ENCODE results near the gene PDZD7. TPM values are rescaled to one million over a fixed set of nuclear protein-coding genes. Genes with fewer than 3 reads are reported as not detected.

The PDZD7 gene
- total RNA-seq, 2 experiments from 2014 or later, result 1.7 to 3.1 TPM

- DNase-seq, result no peak
- Mint-ChIP-seq H3K4me1 (ENCODE audit: low read depth) (peaks cover 19% of the 10 kb centered on the region), H3K27me3 (no peaks in the 10 kb centered on the region), H3K36me3 (ENCODE audit: low read depth) (peaks cover 48% of the 10 kb centered on the region), H3K9me3 (no peaks in the 10 kb centered on the region), H3K4me3 (peak overlapping the region; percentile 95), H3K27ac (peak overlapping the region; percentile 97)
- TF ChIP-seq, protein P1, sequence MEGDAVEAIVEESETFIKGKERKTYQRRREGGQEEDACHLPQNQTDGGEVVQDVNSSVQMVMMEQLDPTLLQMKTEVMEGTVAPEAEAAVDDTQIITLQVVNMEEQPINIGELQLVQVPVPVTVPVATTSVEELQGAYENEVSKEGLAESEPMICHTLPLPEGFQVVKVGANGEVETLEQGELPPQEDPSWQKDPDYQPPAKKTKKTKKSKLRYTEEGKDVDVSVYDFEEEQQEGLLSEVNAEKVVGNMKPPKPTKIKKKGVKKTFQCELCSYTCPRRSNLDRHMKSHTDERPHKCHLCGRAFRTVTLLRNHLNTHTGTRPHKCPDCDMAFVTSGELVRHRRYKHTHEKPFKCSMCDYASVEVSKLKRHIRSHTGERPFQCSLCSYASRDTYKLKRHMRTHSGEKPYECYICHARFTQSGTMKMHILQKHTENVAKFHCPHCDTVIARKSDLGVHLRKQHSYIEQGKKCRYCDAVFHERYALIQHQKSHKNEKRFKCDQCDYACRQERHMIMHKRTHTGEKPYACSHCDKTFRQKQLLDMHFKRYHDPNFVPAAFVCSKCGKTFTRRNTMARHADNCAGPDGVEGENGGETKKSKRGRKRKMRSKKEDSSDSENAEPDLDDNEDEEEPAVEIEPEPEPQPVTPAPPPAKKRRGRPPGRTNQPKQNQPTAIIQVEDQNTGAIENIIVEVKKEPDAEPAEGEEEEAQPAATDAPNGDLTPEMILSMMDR (IDR thresholded peaks at IDR 0.05), result no peak
- H3K36me3 ChIP-seq (ENCODE audit: insufficient read depth, low read length), result peaks cover 39% of the 10 kb centered on the region
- POLR2A ChIA-PET, result interaction anchor here (0.8 to 1.4 kb wide), 2 partner anchors 33 to 120 kb away, joined by 3 to 5 read pairs; partner anchors contain the start of gene SLF2
- no peaks in the 10 kb centered on the region for H3K9me3 ChIP-seq (ENCODE audit: control insufficient read depth in 1 of 2, insufficient read depth in 1 of 2, low read length in 2 of 2)
- intact Hi-C loops (cut with DNase I, micrococcal nuclease), result loop anchor here (5.0 kb wide), 1 partner anchor 34 kb away; no protein-coding TSS in a partner anchor
- CTCF ChIA-PET, result interaction anchor here (3.4 to 3.5 kb wide), 2 partner anchors 8 to 17 kb away, joined by 27 to 28 read pairs; no protein-coding TSS in a partner anchor
- H3K4me1 ChIP-seq (ENCODE audit: insufficient read depth, low read length), result peaks cover 38% of the 10 kb centered on the region
- no peaks in the 10 kb centered on the region for H3K27me3 ChIP-seq (ENCODE audit: control insufficient read depth in 1 of 2, insufficient read depth in 2 of 2, low read length in 2 of 2)
- peak overlapping the region in 1 of 2 donors; percentile 59 for H3K27ac ChIP-seq (ENCODE audit: low read depth in 1 of 2, low read length in 2 of 2)
- H3K4me3 ChIP-seq (ENCODE audit: low read length), result peak overlapping the region; percentile 99
- no peak for ATAC-seq (ENCODE audit: poor library complexity)
Observed at GRCh38 chr10:101033276-101033675, 2.3 kb upstream of the PDZD7 start.

DNA sequence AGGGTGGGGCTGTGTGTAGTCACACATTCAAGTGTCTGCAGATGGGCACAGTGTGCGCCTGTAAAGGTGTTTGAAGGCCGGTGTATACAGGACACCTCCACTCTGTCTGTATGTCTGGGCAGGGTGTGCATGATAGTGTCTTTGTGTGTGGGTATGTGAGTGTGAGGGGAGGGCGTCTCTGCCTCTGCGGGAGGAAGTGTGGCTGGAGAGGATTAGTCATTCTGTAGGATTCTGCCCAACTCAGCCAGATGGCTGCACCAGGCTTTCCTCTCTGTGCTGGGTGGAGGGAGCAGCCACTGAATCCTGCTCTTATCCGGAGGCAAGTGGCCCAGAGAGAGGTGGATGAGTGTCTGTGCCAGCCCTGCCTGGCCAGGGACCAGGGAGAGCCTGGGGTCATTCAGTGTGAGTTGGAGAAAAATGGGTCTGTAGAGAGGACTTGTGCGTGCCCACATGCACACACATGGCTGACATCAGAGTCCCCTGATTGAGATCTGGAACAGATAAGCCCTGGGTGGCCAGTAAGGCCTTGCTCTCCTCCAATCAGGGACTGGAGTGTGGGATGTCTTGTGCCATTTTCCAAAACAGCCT, 1.8 kb upstream of the PDZD7 start:
- ATAC-seq (ENCODE audit: poor library complexity) (peak; percentile 18), DNase-seq (peak in 12 of 14 experiments; percentile 26 to 74 (median 51))
- Histone ChIP-seq H3K27me3 (ENCODE audit: control insufficient read depth in 1 of 2, insufficient read depth in 2 of 2, low read length in 2 of 2) (no peaks in the 10 kb centered on the region), H3K36me3 (ENCODE audit: insufficient read depth, low read length) (peaks cover 33% of the 10 kb centered on the region), H3K4me3 (ENCODE audit: low read length) (peak overlapping the region; percentile 99), H3K27ac (ENCODE audit: low read depth in 1 of 2, low read length in 2 of 2) (peak overlapping the region; percentile 93 to 97), H3K9me3 (ENCODE audit: control insufficient read depth in 1 of 2, insufficient read depth in 1 of 2, low read length in 2 of 2) (no peaks in the 10 kb centered on the region), H3K4me1 (ENCODE audit: insufficient read depth, low read length) (peaks cover 38% of the 10 kb centered on the region)
- Mint-ChIP-seq H3K4me3 (peak overlapping the region; percentile 95), H3K4me1 (ENCODE audit: low read depth) (peaks cover 19% of the 10 kb centered on the region), H3K27ac (peak overlapping the region; percentile 97), H3K9me3 (no peaks in the 10 kb centered on the region), H3K36me3 (ENCODE audit: low read depth) (peaks cover 42% of the 10 kb centered on the region), H3K27me3 (no peaks in the 10 kb centered on the region)
- POLR2A ChIA-PET, result interaction anchor here (0.8 to 3.2 kb wide), 8 partner anchors 9 to 120 kb away, joined by 3 to 48 read pairs (median 4); partner anchors contain the start of genes KAZALD1, LZTS2 and SLF2
- TF ChIP-seq, protein P1 (IDR thresholded peaks at IDR 0.05), result no peak
- intact Hi-C loops (cut with DNase I, micrococcal nuclease), result loop anchor here (5.0 kb wide), 1 partner anchor 35 kb away; no protein-coding TSS in a partner anchor
- CTCF ChIA-PET, result interaction anchor here (2.2 to 3.5 kb wide), 4 partner anchors 9 to 33 kb away, joined by 7 to 28 read pairs (median 19); partner anchors contain the start of gene LZTS2

DNA sequence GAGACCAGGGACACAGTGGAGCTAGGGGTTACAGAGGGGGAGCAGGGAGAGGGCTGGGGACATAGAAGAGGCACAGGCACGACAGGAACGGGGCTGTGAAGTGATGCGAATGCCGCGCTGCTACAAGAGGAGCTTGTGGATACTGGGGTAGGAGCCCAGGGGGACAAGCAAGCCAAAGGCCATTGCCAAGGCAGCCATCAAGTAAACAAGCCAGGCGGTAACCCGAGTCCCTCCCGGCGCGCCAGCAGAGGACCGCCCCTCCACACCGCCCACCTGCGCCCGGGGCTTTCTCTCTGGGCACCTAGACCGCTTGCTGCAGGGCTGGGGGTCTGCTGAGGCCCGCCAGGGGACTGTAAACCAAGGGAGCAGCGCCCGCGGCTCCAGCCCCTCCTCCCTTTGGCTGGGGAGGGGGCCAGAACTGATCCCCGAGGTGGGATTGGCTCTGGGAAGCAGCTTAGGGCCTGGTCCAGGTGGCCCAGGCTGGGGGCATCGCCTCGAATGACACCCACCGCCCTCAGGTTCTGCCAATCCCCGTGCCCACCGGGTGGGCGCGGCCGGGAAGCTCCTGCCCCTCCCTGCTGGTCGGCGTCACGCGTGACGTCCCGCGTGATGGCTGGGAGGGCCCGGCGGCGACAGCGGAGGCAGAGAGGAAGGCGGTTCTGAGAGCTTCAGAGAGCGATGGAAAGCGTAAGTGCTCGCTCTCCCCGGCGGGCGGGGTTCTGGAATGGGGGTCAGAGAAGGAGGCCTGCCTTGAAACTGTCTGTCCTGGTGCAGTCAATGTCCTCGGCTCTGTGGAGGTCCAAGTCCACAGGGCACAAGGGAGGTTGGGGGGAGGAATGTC, 1.1 kb upstream of the PDZD7 start:
- ATAC-seq (ENCODE audit: poor library complexity), result peak; percentile 59
- Mint-ChIP-seq H3K27me3 (no peaks in the 10 kb centered on the region), H3K4me3 (peak overlapping the region; percentile 95), H3K4me1 (ENCODE audit: low read depth) (peaks cover 19% of the 10 kb centered on the region), H3K27ac (peak overlapping the region; percentile 97), H3K36me3 (ENCODE audit: low read depth) (peaks cover 35% of the 10 kb centered on the region), H3K9me3 (no peaks in the 10 kb centered on the region)
- intact Hi-C loops (cut with DNase I, micrococcal nuclease), result loop anchor here (1.0 to 5.0 kb wide), 2 partner anchors 34 to 35 kb away; no protein-coding TSS in a partner anchor
- DNase-seq, result peak; percentile 55 to 93 (median 80)
- no peaks in the 10 kb centered on the region for H3K9me3 ChIP-seq (ENCODE audit: control insufficient read depth in 1 of 2, insufficient read depth in 1 of 2, low read length in 2 of 2)
- peak overlapping the region; percentile 99 for H3K4me3 ChIP-seq (ENCODE audit: low read length)
- peak overlapping the region; percentile 93 to 97 for H3K27ac ChIP-seq (ENCODE audit: low read depth in 1 of 2, low read length in 2 of 2)
- TF ChIP-seq, protein P1 (IDR thresholded peaks at IDR 0.05), result no peak
- H3K36me3 ChIP-seq (ENCODE audit: insufficient read depth, low read length), result peaks cover 26% of the 10 kb centered on the region
- H3K4me1 ChIP-seq (ENCODE audit: insufficient read depth, low read length), result peaks cover 38% of the 10 kb centered on the region
- CTCF ChIA-PET, result interaction anchor here (0.5 to 3.5 kb wide), 13 partner anchors 9 to 660 kb away, joined by 3 to 28 read pairs (median 4); partner anchors contain the start of genes HIF1AN and LZTS2
- no peaks in the 10 kb centered on the region for H3K27me3 ChIP-seq (ENCODE audit: control insufficient read depth in 1 of 2, insufficient read depth in 2 of 2, low read length in 2 of 2)
- POLR2A ChIA-PET, result interaction anchor here (0.9 to 3.2 kb wide), 8 partner anchors 10 to 119 kb away, joined by 3 to 48 read pairs (median 4); partner anchors contain the start of genes KAZALD1, LZTS2 and SLF2

All from CD4-positive, alpha-beta T cell (primary cell).